ENCODE results near the gene PSD2. TPM values are rescaled to one million over a fixed set of nuclear protein-coding genes. Genes with fewer than 3 reads are reported as not detected.

PSD2 gene
- total RNA-seq, 2 experiments from 2014 or later, result not detected

DNA sequence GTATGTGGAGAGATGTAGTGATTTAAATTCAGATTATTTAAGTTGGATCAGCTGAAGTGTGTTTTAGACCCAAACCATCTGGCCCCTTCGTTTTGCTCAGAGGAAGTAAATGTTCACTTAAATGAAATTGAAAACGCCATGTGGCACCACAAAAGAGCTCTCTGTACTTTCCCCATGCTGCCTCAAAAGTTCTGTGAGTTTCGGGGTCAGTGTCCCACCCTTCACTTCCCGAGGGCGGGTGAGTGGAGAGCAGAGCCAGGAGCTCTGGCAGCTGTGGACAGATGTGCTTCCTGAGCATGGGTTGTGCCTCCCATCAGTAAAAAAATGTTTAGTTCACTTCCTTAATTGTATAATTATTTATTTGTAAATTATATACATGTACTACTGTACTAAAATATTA lies 48.4 kb downstream of the PSD2 start:
- POLR2A ChIA-PET, result no interaction called here
- H3K27ac Mint-ChIP-seq, result no peak overlapping the region
- DNase-seq, result no peak

DNA sequence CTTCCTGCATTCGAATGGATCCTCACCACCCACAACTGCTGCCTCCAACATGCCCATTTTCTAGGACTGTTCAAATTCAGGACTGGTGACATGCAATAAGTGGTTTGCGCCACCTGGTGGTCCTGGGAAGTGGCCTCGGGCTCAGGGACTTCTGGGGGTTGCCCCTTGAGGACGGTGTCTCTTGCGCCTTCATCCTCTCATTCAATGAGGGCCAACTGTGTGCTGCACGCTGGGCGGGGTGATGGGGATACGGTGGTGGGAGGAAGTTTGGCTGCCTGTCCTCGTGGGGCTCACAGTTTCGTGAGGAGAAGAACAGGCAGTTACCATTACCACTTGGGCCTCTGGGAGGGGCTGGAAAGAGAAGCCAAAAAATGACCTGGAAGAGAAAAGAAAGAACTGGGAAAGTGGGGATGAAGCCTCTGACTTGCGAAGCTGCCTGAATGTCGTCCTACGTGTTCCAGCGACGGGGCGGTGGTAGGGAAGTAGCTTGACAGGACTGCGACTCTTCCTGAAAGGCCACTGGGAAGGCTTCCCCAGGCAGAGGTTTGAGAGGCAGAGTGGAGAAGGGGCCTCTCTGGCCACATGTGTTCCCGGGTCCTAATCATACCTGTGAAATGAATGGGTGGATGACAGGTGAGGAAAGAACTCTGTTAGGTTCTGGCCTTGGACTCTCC lies 49.0 kb downstream of the PSD2 start:
- no peak overlapping the region for H3K27ac Mint-ChIP-seq
- ChIA-PET POLR2A (no interaction called here), CTCF (interaction anchor here (0.7 to 1.6 kb wide), 3 partner anchors 58 to 124 kb away, joined by 3 to 10 read pairs (median 8); no protein-coding TSS in a partner anchor)
- no peaks in the 10 kb centered on the region for H3K9me3 Mint-ChIP-seq
- H3K36me3 Mint-ChIP-seq (ENCODE audit: low read depth), result no peaks in the 10 kb centered on the region
- peak; percentile 66 for DNase-seq
- no peak overlapping the region for H3K4me3 Mint-ChIP-seq
- H3K4me1 Mint-ChIP-seq, result peaks cover 8% of the 10 kb centered on the region
- H3K27me3 Mint-ChIP-seq, result peaks cover 45% of the 10 kb centered on the region

More for the DNA sequence above, 48.4 kb downstream of the PSD2 start:
- Mint-ChIP-seq H3K27me3 (peaks cover 41% of the 10 kb centered on the region), H3K4me3 (no peak overlapping the region), H3K9me3 (no peaks in the 10 kb centered on the region), H3K4me1 (peaks cover 8% of the 10 kb centered on the region), H3K36me3 (ENCODE audit: low read depth) (no peaks in the 10 kb centered on the region)
- CTCF ChIA-PET, result interaction anchor here (0.7 to 1.6 kb wide), 4 partner anchors 12 to 125 kb away, joined by 3 to 10 read pairs (median 6); no protein-coding TSS in a partner anchor

GRCh38 chr5:139845846-139846681 lies 50.5 kb downstream of the PSD2 start:
- Mint-ChIP-seq H3K4me3 (no peak overlapping the region), H3K27me3 (peaks cover 49% of the 10 kb centered on the region), H3K27ac (no peak overlapping the region), H3K4me1 (peaks cover 8% of the 10 kb centered on the region), H3K36me3 (ENCODE audit: low read depth) (no peaks in the 10 kb centered on the region), H3K9me3 (no peaks in the 10 kb centered on the region)
- ChIA-PET POLR2A (no interaction called here), CTCF (interaction anchor here (2.9 kb wide), 1 partner anchor 59 kb away, joined by 15 read pairs; no protein-coding TSS in a partner anchor)
- no peak for DNase-seq

DNA sequence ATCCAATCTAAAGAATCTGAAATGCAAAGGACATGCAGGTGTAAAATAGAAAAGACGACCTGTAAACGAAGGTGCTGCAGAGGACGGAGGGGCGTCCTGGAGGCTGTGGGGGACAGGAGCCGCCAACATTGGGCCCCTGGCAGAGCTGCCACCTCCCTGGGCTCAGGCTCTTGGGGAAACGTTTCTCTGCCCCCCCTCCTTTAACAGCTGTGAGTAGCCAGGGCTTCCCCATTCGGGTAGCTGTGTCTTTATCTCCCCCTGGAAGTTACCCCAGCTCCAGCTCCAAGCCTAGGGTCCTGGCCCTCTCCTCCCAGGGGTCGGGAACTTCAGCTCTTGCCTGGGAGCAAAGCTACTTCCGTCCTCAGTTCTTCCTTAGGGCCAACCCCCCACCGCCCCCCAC lies 51.5 kb downstream of the PSD2 start:
- Mint-ChIP-seq H3K27me3 (peaks cover 45% of the 10 kb centered on the region), H3K9me3 (no peaks in the 10 kb centered on the region), H3K36me3 (ENCODE audit: low read depth) (no peaks in the 10 kb centered on the region), H3K4me3 (no peak overlapping the region), H3K27ac (no peak overlapping the region), H3K4me1 (peaks cover 8% of the 10 kb centered on the region)
- no peak for DNase-seq
- POLR2A ChIA-PET, result no interaction called here
- CTCF ChIA-PET, result interaction anchor here (0.7 to 2.9 kb wide), 2 partner anchors 9 to 60 kb away, joined by 3 to 15 read pairs; no protein-coding TSS in a partner anchor

DNA sequence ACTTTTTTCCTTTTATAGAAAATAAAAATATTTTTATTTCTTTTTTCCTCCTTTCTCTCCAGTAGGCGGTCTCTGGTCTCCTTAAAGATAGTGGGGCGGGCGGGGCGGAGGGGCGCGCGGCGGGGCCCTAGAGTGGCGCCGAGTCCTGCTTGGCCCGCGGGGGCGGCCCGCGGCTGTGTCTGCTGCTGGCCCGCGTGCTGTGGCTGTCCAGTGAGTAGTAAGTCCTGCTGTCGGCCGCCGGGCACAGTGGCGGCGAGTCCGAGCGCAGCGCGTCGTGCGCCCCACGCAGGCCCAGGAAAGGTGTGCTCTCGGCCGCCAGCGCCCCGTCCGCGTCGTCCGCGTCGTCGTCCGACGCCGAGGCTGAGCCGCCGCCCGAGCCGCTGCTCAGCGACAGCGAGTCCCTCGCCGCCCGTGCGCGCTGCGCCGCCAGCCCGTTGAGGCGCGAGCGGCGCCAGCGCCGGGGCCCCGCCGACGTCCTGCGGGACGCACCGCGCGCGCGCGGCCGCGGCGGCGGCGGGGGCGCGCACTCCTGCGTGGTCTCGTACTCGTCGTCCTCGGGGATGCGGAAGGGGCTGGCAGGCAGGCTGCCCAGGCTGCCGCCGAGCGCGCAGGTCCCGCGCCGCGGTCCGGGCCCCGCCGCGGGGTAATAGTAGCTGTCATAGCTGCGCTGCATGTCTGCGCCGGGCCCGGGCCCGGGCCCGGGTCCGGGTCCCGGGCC lies 52.3 kb downstream of the PSD2 start:
- Mint-ChIP-seq H3K4me1 (peaks cover 8% of the 10 kb centered on the region), H3K36me3 (ENCODE audit: low read depth) (no peaks in the 10 kb centered on the region), H3K27me3 (peaks cover 39% of the 10 kb centered on the region), H3K9me3 (no peaks in the 10 kb centered on the region), H3K27ac (no peak overlapping the region), H3K4me3 (peak overlapping the region; percentile 53)
- peak; percentile 77 for DNase-seq
- CTCF ChIA-PET, result interaction anchor here (0.6 to 2.9 kb wide), 5 partner anchors 8 to 121 kb away, joined by 3 to 15 read pairs (median 4); no protein-coding TSS in a partner anchor
- POLR2A ChIA-PET, result no interaction called here

DNA sequence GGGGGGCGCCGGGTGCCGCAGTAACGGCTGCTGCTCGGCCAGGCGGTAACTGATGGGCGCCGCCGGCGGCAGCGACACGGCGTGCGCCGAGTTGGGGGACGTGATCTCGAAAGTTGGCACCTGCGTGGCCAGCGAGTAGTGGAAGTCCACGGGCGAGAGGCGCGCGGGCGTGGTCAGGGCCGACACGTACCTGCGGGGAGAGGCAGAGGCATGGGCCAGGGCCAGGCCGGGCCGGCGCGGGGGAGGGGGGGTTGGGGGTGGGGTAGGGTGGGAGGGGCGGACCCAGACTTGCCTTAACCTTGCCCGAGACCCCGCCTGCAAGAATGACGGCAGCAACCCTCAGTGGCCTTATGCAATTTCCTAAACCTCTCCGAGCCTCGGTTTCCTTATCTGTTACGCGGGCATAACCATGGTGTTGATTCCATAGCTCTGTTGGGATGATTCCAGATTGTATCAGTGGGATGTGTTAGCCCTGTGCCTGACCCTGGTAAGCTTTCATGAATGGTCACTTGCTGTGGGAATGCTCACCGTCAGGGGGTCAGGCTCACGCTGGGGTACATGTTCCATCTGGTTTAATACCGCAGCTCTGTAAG lies 53.0 kb downstream of the PSD2 start:
- peak overlapping the region; percentile 63 for H3K4me3 Mint-ChIP-seq
- H3K9me3 Mint-ChIP-seq, result no peaks in the 10 kb centered on the region
- peaks cover 39% of the 10 kb centered on the region for H3K27me3 Mint-ChIP-seq
- CTCF ChIA-PET, result interaction anchor here (0.6 to 2.4 kb wide), 3 partner anchors 61 to 120 kb away, joined by 3 to 8 read pairs (median 4); no protein-coding TSS in a partner anchor
- no peaks in the 10 kb centered on the region for H3K36me3 Mint-ChIP-seq (ENCODE audit: low read depth)
- no peak overlapping the region for H3K27ac Mint-ChIP-seq
- peak; percentile 32 for DNase-seq
- peaks cover 8% of the 10 kb centered on the region for H3K4me1 Mint-ChIP-seq
- POLR2A ChIA-PET, result no interaction called here

- DNase-seq, result no peak
- H3K4me3 Mint-ChIP-seq, result peak overlapping the region; percentile 3
- H3K36me3 Mint-ChIP-seq (ENCODE audit: low read depth), result no peaks in the 10 kb centered on the region
- ChIA-PET POLR2A (no interaction called here), CTCF (interaction anchor here (0.8 to 2.4 kb wide), 5 partner anchors 13 to 119 kb away, joined by 3 to 8 read pairs (median 4); no protein-coding TSS in a partner anchor)
- no peaks in the 10 kb centered on the region for H3K9me3 Mint-ChIP-seq
- peaks cover 37% of the 10 kb centered on the region for H3K27me3 Mint-ChIP-seq
- H3K4me1 Mint-ChIP-seq, result peaks cover 8% of the 10 kb centered on the region
- no peak overlapping the region for H3K27ac Mint-ChIP-seq
These were observed 53.9 kb downstream of the PSD2 start for GRCh38 chr5:139849501-139849900.

DNA sequence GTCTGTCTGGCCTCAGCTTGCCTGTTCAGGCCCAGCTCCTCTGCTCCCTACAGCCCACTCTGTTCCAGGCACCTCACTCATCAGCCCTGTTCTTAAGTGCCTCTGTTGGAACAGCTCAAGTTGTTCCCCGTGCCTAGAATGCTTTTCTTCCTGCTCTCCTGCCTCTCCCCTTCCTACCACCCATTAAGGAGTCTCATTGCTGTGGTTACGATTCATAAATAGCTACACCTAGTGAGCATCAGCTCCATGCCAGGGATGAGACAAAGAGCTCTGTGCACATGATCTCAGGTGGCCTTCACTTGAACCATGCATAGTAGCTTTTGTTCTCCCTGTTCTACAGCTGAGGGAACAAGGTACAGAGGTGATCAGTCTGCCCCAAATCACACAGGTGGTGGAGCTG lies 54.3 kb downstream of the PSD2 start:
- Mint-ChIP-seq H3K27ac (no peak overlapping the region), H3K4me3 (peak overlapping the region; percentile 3), H3K9me3 (no peaks in the 10 kb centered on the region), H3K27me3 (peaks cover 35% of the 10 kb centered on the region), H3K4me1 (peaks cover 8% of the 10 kb centered on the region), H3K36me3 (ENCODE audit: low read depth) (no peaks in the 10 kb centered on the region)
- POLR2A ChIA-PET, result no interaction called here
- no peak for DNase-seq
- CTCF ChIA-PET, result interaction anchor here (0.8 to 2.4 kb wide), 4 partner anchors 13 to 84 kb away, joined by 3 to 8 read pairs (median 4); no protein-coding TSS in a partner anchor

- Mint-ChIP-seq H3K4me3 (no peak overlapping the region), H3K9me3 (no peaks in the 10 kb centered on the region), H3K27ac (no peak overlapping the region), H3K27me3 (peaks cover 31% of the 10 kb centered on the region), H3K4me1 (peaks cover 8% of the 10 kb centered on the region), H3K36me3 (ENCODE audit: low read depth) (no peaks in the 10 kb centered on the region)
- no peak for DNase-seq
- POLR2A ChIA-PET, result no interaction called here
- CTCF ChIA-PET, result interaction anchor here (0.7 to 2.4 kb wide), 5 partner anchors 12 to 312 kb away, joined by 3 to 8 read pairs (median 4); no protein-coding TSS in a partner anchor
These were observed 54.9 kb downstream of the PSD2 start for GRCh38 chr5:139850423-139851016.

- H3K9me3 Mint-ChIP-seq, result no peaks in the 10 kb centered on the region
- H3K4me3 Mint-ChIP-seq, result no peak overlapping the region
- no peaks in the 10 kb centered on the region for H3K36me3 Mint-ChIP-seq (ENCODE audit: low read depth)
- peaks cover 21% of the 10 kb centered on the region for H3K27me3 Mint-ChIP-seq
- H3K4me1 Mint-ChIP-seq, result peaks cover 8% of the 10 kb centered on the region
- no peak overlapping the region for H3K27ac Mint-ChIP-seq
- CTCF ChIA-PET, result interaction anchor here (0.9 kb wide), 1 partner anchor 64 kb away, joined by 3 read pairs; no protein-coding TSS in a partner anchor
- DNase-seq, result no peak
- POLR2A ChIA-PET, result no interaction called here
These were observed 56.0 kb downstream of the PSD2 start for GRCh38 chr5:139851558-139851957.

DNA sequence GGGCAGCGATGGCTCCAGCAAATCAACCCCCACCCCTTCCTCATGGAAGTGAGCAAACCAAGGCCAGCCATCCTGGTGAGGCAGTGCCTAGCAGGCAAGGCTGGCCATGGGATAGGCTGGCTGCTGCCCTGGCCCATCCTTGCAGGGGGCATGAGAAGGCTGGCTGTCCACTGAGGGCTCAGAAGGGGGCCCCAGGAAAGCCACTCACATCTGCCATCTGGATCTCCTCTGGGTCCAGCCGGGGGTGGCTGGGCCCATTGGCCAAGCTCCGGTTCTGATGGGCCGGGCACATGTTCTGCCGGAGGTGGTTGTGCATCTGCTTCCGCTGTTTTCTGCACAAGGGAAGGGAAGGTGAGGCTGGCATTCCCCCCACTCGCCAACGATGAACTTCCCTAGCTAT lies 57.1 kb downstream of the PSD2 start:
- DNase-seq, result no peak
- Mint-ChIP-seq H3K4me3 (no peak overlapping the region), H3K27me3 (peaks cover 14% of the 10 kb centered on the region), H3K27ac (no peak overlapping the region), H3K4me1 (peaks cover 3% of the 10 kb centered on the region), H3K36me3 (ENCODE audit: low read depth) (no peaks in the 10 kb centered on the region), H3K9me3 (no peaks in the 10 kb centered on the region)
- ChIA-PET CTCF (no interaction called here), POLR2A (no interaction called here)

GRCh38 chr5:139854029-139854605 lies 58.5 kb downstream of the PSD2 start:
- Mint-ChIP-seq H3K27me3 (peaks cover 9% of the 10 kb centered on the region), H3K27ac (no peak overlapping the region), H3K9me3 (no peaks in the 10 kb centered on the region), H3K36me3 (ENCODE audit: low read depth) (no peaks in the 10 kb centered on the region), H3K4me1 (no peaks in the 10 kb centered on the region), H3K4me3 (no peak overlapping the region)
- ChIA-PET POLR2A (no interaction called here), CTCF (no interaction called here)
- DNase-seq, result no peak

Measured in activated CD4-positive, alpha-beta memory T cell treated with anti-CD3 and anti-CD28 coated beads, Interleukin-2, amount 10 ng/mL, durations not matched to agents 7 days and 5 days (primary cell).